ENCODE data around the gene PRRX2. TPM values are rescaled to one million over a fixed set of nuclear protein-coding genes. Genes with fewer than 3 reads are reported as not detected.

Gene PRRX2
- total and polyA plus RNA-seq, 9 of the 15 experiments (the other 6 are each of a cell fraction or from before 2014, with no cell fraction given): 0.21 TPM; not detected in 8

DNA sequence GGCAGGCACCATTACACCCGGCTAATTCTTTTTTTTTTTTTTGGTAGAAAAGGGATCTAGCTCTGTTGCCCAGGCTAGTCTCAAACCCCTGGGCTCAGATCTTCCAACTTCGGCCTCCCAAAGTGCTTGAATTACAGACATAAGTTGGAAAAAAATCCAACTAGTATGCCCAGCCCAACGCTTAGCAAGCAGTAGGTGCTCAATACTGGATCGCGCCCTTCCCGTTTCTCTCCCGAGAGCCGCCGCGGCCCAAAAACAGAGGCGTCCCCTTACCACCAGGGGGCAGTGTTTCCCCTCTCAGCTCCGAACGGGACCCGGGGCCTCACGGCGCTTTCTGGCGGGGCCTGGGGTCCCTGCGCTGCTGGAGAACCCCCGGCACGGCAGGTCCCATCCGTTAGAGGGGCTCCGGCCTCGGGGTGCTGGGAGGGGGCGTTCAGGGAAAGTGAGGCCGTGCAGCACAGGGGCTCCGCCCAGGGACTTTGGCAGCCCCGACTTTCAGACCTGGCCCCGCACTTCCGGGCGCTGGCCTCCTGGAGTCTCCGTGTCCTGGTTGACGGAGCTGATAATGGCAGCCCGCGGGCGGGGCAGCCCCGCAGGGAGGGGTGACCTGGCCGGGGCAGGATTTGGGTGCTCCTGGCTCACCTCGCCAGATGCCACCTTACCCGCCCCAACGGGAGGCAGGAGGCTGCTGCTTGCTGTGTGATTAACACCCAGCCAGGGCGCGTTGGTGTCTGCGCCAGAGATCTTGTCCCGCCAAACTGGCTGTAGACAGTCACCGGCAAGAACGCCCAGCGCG, 72.2 kb downstream of the PRRX2 start (continued):
- 0 out of 2 replicates have a peak, but pooled peaks have one; percentile 47 for TF ChIP-seq CLOCK (CRISPR knock-in tag; IDR thresholded peaks at IDR 0.05; ENCODE audit: borderline replicate concordance)
- TF ChIP-seq ZKSCAN3 (CRISPR knock-in tag; IDR thresholded peaks at IDR 0.05): no peak
- TF ChIP-seq PRDM10 (IDR thresholded peaks at IDR 0.05; ENCODE audit: partially characterized antibody): peak; percentile 24
- TF ChIP-seq RBFOX2 (IDR thresholded peaks at IDR 0.05; ENCODE audit: low read depth, low read length): peak; percentile 86
- TF ChIP-seq, protein P1, sequence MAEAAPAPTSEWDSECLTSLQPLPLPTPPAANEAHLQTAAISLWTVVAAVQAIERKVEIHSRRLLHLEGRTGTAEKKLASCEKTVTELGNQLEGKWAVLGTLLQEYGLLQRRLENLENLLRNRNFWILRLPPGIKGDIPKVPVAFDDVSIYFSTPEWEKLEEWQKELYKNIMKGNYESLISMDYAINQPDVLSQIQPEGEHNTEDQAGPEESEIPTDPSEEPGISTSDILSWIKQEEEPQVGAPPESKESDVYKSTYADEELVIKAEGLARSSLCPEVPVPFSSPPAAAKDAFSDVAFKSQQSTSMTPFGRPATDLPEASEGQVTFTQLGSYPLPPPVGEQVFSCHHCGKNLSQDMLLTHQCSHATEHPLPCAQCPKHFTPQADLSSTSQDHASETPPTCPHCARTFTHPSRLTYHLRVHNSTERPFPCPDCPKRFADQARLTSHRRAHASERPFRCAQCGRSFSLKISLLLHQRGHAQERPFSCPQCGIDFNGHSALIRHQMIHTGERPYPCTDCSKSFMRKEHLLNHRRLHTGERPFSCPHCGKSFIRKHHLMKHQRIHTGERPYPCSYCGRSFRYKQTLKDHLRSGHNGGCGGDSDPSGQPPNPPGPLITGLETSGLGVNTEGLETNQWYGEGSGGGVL (CRISPR knock-in tag; IDR thresholded peaks at IDR 0.05): no peak
- TF ChIP-seq GABPA (tag; conservative IDR thresholded peaks at IDR 0.05; ENCODE audit: low read depth): no peak
- peak in 1 of 2 experiments; percentile 53; a peak in 1 of 4 replicates for TF ChIP-seq MLX (CRISPR knock-in tag; conservative IDR thresholded peaks at IDR 0.05)
- no peak for TF ChIP-seq FOXA1 (IDR thresholded peaks at IDR 0.05; ENCODE audit: borderline replicate concordance)
- TF ChIP-seq, protein P2, sequence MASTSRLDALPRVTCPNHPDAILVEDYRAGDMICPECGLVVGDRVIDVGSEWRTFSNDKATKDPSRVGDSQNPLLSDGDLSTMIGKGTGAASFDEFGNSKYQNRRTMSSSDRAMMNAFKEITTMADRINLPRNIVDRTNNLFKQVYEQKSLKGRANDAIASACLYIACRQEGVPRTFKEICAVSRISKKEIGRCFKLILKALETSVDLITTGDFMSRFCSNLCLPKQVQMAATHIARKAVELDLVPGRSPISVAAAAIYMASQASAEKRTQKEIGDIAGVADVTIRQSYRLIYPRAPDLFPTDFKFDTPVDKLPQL (IDR thresholded peaks at IDR 0.05; ENCODE audit: extremely low read depth, insufficient read length): no peak
- TF ChIP-seq CHD4 (IDR thresholded peaks at IDR 0.05; ENCODE audit: insufficient read depth, insufficient replicate concordance, low read depth, low read length, poor library complexity, severe bottlenecking): peak; percentile 60
- no peak for TF ChIP-seq MXI1 (IDR thresholded peaks at IDR 0.05; ENCODE audit: low read depth, low read length)
- TF ChIP-seq HDAC8 (tag; IDR thresholded peaks at IDR 0.05): peak; percentile 50; the same call in 1 of the 2 replicates
- TF ChIP-seq MCM5 (IDR thresholded peaks at IDR 0.05; ENCODE audit: low read depth): no peak
- TF ChIP-seq MYNN (IDR thresholded peaks at IDR 0.05): peak; percentile 67
- no peak for TF ChIP-seq MYNN (CRISPR knock-in tag; IDR thresholded peaks at IDR 0.05)
- TF ChIP-seq NFE2 (IDR thresholded peaks at IDR 0.05; ENCODE audit: low read depth): no peak
- TF ChIP-seq NCOA4 (IDR thresholded peaks at IDR 0.05; ENCODE audit: partially characterized antibody): no peak

All from K562 (cell line).